Smooth muscle cell of trachea (primary cell): ENCODE results near the gene ARHGEF35. TPM values are rescaled to one million over a fixed set of nuclear protein-coding genes. Genes with fewer than 3 reads are reported as not detected.

Experiments
- total RNA-seq: library from RNA; depleted of rRNA; stranded (reverse); fragments of >200 nt; gene quantifications from 2 replicates; pipeline ENCODE4 v1.2.1, GENCODE V29; 2014

Gene ARHGEF35
- 2.3 and 2.8 TPM in 2 replicates for total RNA-seq

GRCh38 chr7:144195212-144195872, at the start of gene ARHGEF35:
Gene ARHGEF35 (minus strand): TSS chr7:144195833. CDS start chr7:144188383, 7,450 bp downstream.

GRCh38 chr7:144239365-144239764, 43.7 kb upstream of the ARHGEF35 start, which contains the start of gene OR2A42:
Gene OR2A42 (minus strand): TSS chr7:144239605. CDS start chr7:144232843, 6,762 bp downstream.

DNA sequence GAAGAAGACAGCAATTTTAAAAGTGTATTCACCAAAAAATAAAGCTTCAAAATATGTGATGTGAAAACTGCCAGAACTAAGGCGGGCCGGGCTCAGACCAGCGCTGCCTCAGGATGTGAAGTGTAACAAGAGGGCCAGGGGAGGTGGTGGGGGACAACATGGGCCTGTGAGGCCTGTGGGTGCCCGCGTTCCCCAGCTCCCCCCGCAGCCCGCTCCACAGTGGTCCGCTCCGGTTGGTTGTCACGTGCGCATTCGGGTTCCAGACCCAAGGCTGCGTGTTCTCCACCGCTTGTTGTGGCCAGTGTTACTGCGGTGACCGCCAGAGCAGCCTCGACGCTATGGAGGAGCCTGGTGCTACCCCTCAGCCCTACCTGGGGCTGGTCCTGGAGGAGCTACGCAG, 12.5 kb downstream of the ARHGEF35 start, which contains the start of gene CTAGE4:
Gene CTAGE4, plus strand, starts transcription at position 301 of the 400 bp plus-strand sequence. Its CDS starts 38 bp downstream, at position 339.

Other genes with a start within 250 kb of the ARHGEF35 start
- under 0.01 TPM in 1 of 2 replicates, not detected in the other for gene OR2F1, start 241.0 kb downstream of the ARHGEF35 start, total RNA-seq
- not detected in 2 replicates for gene OR6B1, start 195.5 kb downstream of the ARHGEF35 start, total RNA-seq
- not detected in 2 replicates for gene OR2A5, start 146.9 kb downstream of the ARHGEF35 start, total RNA-seq
- gene OR2A25, start 126.0 kb downstream of the ARHGEF35 start, total RNA-seq, result not detected in 2 replicates
- not detected in 2 replicates for gene OR2A12, start 109.6 kb downstream of the ARHGEF35 start, total RNA-seq
- gene OR2A2, start 86.2 kb downstream of the ARHGEF35 start, total RNA-seq, result not detected in 2 replicates
- not detected in 2 replicates for gene OR2A14, start 72.7 kb downstream of the ARHGEF35 start, total RNA-seq
- gene CTAGE4, start 12.4 kb downstream of the ARHGEF35 start, total RNA-seq, result 1.3 and 2.0 TPM in 2 replicates
- gene OR2A42, start 43.8 kb upstream of the ARHGEF35 start, total RNA-seq, result 0.15 TPM in 1 of 2 replicates, not detected in the other
- gene OR2A7, start 69.0 kb upstream of the ARHGEF35 start, total RNA-seq, result 0.29 and 0.33 TPM in 2 replicates
- not detected in 2 replicates for gene CTAGE8, start 73.5 kb upstream of the ARHGEF35 start, total RNA-seq
- gene OR2A1, start 116.6 kb upstream of the ARHGEF35 start, total RNA-seq, result under 0.01 and 0.15 TPM in 2 replicates
- gene ARHGEF5, start 159.6 kb upstream of the ARHGEF35 start, total RNA-seq, result 3.3 and 4.5 TPM in 2 replicates
- not detected in 2 replicates for gene NOBOX, start 207.9 kb upstream of the ARHGEF35 start, total RNA-seq